Measurements from ENCODE around the gene KCNQ1.

Gene KCNQ1

GRCh38 chr11:2576549-2576948 is 131.7 kb downstream of the KCNQ1 start:
- Histone ChIP-seq H3K9ac (ENCODE audit: low read length) (no peak overlapping the region), H3K4me1 (ENCODE audit: insufficient read depth, low read length, severe bottlenecking) (no peaks in the 10 kb centered on the region), H3K4me3 (ENCODE audit: low read depth, low read length, poor library complexity, severe bottlenecking) (no peak overlapping the region), H3K27me3 (ENCODE audit: insufficient read depth, low read length) (no peaks in the 10 kb centered on the region), H3K36me3 (ENCODE audit: insufficient read depth, low read length) (no peaks in the 10 kb centered on the region), H3K27ac (ENCODE audit: low read depth, low read length, poor library complexity, severe bottlenecking) (no peak overlapping the region), H3K9me2 (ENCODE audit: low read depth, low read length) (no peaks in the 10 kb centered on the region), H3F3A (ENCODE audit: insufficient read depth, low read length) (no peaks in the 10 kb centered on the region), H2AFZ (ENCODE audit: low read length) (no peak overlapping the region), H4K20me1 (ENCODE audit: insufficient read depth, low read length) (no peaks in the 10 kb centered on the region), H3K79me2 (ENCODE audit: insufficient read depth, low read length) (no peaks in the 10 kb centered on the region), H3K4me2 (ENCODE audit: low read length) (no peak overlapping the region), H3K9me3 (ENCODE audit: low read length) (no peaks in the 10 kb centered on the region)
- no peak for TF ChIP-seq EZH2 (IDR thresholded peaks at IDR 0.05; ENCODE audit: borderline replicate concordance, low read length)
- TF ChIP-seq CTCF (IDR thresholded peaks at IDR 0.05; ENCODE audit: low read length), result no peak

GRCh38 chr11:2577031-2577990 is 132.5 kb downstream of the KCNQ1 start:
- no peak overlapping the region for H3K9ac ChIP-seq (ENCODE audit: low read length)
- no peaks in the 10 kb centered on the region for H3F3A ChIP-seq (ENCODE audit: insufficient read depth, low read length)
- no peaks in the 10 kb centered on the region for H3K36me3 ChIP-seq (ENCODE audit: insufficient read depth, low read length)
- H3K9me3 ChIP-seq (ENCODE audit: low read length), result no peaks in the 10 kb centered on the region
- no peak overlapping the region for H3K4me2 ChIP-seq (ENCODE audit: low read length)
- no peaks in the 10 kb centered on the region for H3K9me2 ChIP-seq (ENCODE audit: low read depth, low read length)
- H3K4me1 ChIP-seq (ENCODE audit: insufficient read depth, low read length, severe bottlenecking), result no peaks in the 10 kb centered on the region
- no peak for TF ChIP-seq CTCF (IDR thresholded peaks at IDR 0.05; ENCODE audit: low read length)
- no peak for TF ChIP-seq EZH2 (IDR thresholded peaks at IDR 0.05; ENCODE audit: borderline replicate concordance, low read length)
- no peak overlapping the region for H3K27ac ChIP-seq (ENCODE audit: low read depth, low read length, poor library complexity, severe bottlenecking)
- no peak overlapping the region for H2AFZ ChIP-seq (ENCODE audit: low read length)
- no peaks in the 10 kb centered on the region for H3K79me2 ChIP-seq (ENCODE audit: insufficient read depth, low read length)
- no peak overlapping the region for H3K4me3 ChIP-seq (ENCODE audit: low read depth, low read length, poor library complexity, severe bottlenecking)
- no peaks in the 10 kb centered on the region for H3K27me3 ChIP-seq (ENCODE audit: insufficient read depth, low read length)
- no peaks in the 10 kb centered on the region for H4K20me1 ChIP-seq (ENCODE audit: insufficient read depth, low read length)

- H3K9ac ChIP-seq (ENCODE audit: low read length), result no peak overlapping the region
- H4K20me1 ChIP-seq (ENCODE audit: insufficient read depth, low read length), result no peaks in the 10 kb centered on the region
- no peak overlapping the region for H3K4me2 ChIP-seq (ENCODE audit: low read length)
- H3K4me3 ChIP-seq (ENCODE audit: low read depth, low read length, poor library complexity, severe bottlenecking), result no peak overlapping the region
- no peaks in the 10 kb centered on the region for H3K27me3 ChIP-seq (ENCODE audit: insufficient read depth, low read length)
- H3K27ac ChIP-seq (ENCODE audit: low read depth, low read length, poor library complexity, severe bottlenecking), result no peak overlapping the region
- TF ChIP-seq EZH2 (IDR thresholded peaks at IDR 0.05; ENCODE audit: borderline replicate concordance, low read length), result no peak
- TF ChIP-seq CTCF (IDR thresholded peaks at IDR 0.05; ENCODE audit: low read length), result no peak
- no peaks in the 10 kb centered on the region for H3K9me2 ChIP-seq (ENCODE audit: low read depth, low read length)
- no peaks in the 10 kb centered on the region for H3K79me2 ChIP-seq (ENCODE audit: insufficient read depth, low read length)
- no peaks in the 10 kb centered on the region for H3K9me3 ChIP-seq (ENCODE audit: low read length)
- H3F3A ChIP-seq (ENCODE audit: insufficient read depth, low read length), result no peaks in the 10 kb centered on the region
- no peaks in the 10 kb centered on the region for H3K4me1 ChIP-seq (ENCODE audit: insufficient read depth, low read length, severe bottlenecking)
- no peak overlapping the region for H2AFZ ChIP-seq (ENCODE audit: low read length)
- no peaks in the 10 kb centered on the region for H3K36me3 ChIP-seq (ENCODE audit: insufficient read depth, low read length)
Observed at GRCh38 chr11:2577991-2578928, 133.5 kb downstream of the KCNQ1 start.
